Erythroblast (primary cell): ENCODE results near the gene GAGE10.
A peak's percentile ranks its signal among the peaks of the same experiment; 100 is the strongest.

ENCODE experiments used
- DNase-seq, 2 experiments: peaks; one replicate each; lab custom pipeline; 2025; lab: John Stamatoyannopoulos, UW
- GATA1 ChIP-seq: IDR thresholded peaks from 2 replicates; pipeline ENCODE4 v1.6.1; 2011; ENCODE audit warnings: low read depth, mild to moderate bottlenecking, control low read depth, low read length, moderate library complexity
- POLR2A ChIP-seq: IDR thresholded peaks from 2 replicates; pipeline ENCODE4 v1.6.1; 2011; ENCODE audit warnings: mild to moderate bottlenecking, low read length

The GAGE10 gene

DNA sequence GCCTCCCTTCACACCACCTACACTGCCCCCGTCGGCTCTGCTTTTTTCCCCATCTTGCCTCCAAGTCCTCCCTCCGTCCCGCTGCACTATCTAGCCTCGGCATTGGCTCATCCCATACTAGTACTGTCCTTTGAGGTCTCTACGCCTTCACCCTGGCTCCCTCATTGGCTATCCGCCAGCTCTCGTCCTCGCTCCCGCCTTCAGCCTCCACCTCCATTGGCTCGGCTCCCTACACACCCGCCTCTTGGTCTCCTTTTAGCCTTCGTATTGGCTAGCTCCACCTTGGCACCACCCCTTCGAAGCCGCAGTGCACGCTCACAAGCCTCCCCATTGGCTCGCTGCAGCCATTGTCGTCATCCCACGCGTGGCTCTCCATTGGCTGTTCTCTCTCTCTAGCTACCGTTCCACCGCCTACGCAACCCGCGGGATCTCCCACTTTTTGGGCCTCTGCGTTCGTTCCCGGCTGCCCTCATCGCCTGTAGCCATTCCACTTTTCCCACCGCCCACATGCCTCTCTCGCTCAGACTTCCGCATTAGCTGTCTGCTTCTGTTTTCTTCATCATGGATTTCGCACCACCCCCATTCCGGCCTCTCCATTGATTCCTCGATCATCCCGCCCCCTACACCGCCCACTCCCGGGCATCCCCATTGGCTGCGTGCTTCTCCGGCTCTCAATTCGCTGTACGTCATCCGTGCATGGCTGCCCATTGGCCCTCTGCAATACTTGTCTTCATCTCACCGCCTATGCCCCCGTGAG is 34.3 kb upstream of the GAGE10 start:
- TF ChIP-seq GATA1 (no peak), POLR2A (peak; percentile 90)
- peak; percentile 98 to 99 for DNase-seq

GRCh38 chrX:49269767-49270248 is 33.6 kb upstream of the GAGE10 start, which contains the start of gene PPP1R3F:
Gene PPP1R3F (plus strand): TSS chrX:49269793. CDS start chrX:49269870, 77 bp downstream.
- no peak for TF ChIP-seq POLR2A
- no peak for TF ChIP-seq GATA1
- no peak for DNase-seq

GRCh38 chrX:49270249-49270921 is 33.1 kb upstream of the GAGE10 start:
- no peak for TF ChIP-seq GATA1
- TF ChIP-seq POLR2A, result no peak
- peak in 1 of 2 experiments; percentile 43 for DNase-seq

- DNase-seq, result peak in 1 of 2 experiments; percentile 8
- no peak for TF ChIP-seq GATA1
- TF ChIP-seq POLR2A, result no peak
These were observed 32.1 kb upstream of the GAGE10 start for GRCh38 chrX:49271341-49271740.

DNA sequence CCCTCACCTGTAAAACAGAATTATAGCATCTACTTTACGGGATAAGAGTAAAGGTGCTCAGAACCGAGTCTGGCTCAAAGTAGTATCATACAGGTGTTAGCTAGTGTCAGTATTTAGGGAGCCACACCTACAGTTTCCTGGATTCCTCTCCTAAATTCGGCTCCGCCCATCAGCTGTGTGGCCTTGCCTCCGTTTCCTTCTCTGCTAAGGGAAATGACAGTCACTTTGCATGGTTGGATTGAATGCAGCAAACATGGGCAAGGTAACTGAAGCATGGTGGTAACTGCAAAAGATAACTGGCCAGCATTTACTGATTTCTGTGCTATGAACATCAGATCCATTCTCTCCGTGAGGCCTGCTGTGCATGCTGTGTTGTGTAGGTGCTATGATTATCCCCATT is 31.0 kb upstream of the GAGE10 start:
- no peak for DNase-seq
- TF ChIP-seq POLR2A (no peak), GATA1 (no peak)

- no peak for TF ChIP-seq POLR2A
- no peak for TF ChIP-seq GATA1
- DNase-seq, result peak; percentile 18 to 37
These were observed 30.2 kb upstream of the GAGE10 start for GRCh38 chrX:49273181-49273727.

DNA sequence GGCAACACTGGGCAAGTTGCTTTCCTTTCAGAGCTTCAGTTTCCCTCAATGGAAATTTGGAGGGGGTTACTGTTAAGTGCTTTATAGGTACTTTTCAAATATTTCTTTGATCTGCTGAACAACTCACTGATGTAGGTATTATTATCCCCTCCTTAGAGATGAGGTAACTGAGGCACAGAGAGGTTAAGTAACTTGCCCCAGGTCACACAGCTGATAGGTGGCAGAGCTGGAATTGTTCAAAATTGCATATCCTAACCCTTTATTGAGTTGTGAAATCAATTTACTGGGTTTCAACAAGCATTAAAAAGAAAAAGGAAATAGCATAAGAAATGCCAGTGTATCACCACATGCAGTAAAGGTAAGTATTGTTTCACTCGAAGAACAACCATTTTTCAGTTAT is 27.2 kb upstream of the GAGE10 start:
- TF ChIP-seq POLR2A (no peak), GATA1 (no peak)

GRCh38 chrX:49276671-49277534 is 26.5 kb upstream of the GAGE10 start:
- TF ChIP-seq GATA1 (no peak), POLR2A (no peak)
- DNase-seq, result no peak

More for the DNA sequence above, 27.2 kb upstream of the GAGE10 start:
- no peak for DNase-seq

DNA sequence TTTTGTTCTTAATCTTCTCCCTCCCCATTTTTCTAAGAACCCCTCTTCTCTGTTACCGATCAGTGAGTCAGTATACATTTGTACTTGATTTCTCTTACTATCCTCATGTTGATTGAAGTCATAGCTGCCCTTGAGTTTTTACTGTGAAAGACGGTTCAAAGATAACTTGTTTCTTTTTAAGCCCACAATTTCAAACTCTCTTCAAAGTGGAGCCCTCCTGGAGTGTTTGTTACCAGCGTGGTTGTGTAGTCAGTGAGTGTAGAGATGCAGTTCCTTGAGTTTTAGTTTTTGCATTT is 26.0 kb upstream of the GAGE10 start:
- no peak for DNase-seq
- no peak for TF ChIP-seq GATA1
- no peak for TF ChIP-seq POLR2A

- no peak for DNase-seq
- TF ChIP-seq GATA1 (no peak), POLR2A (no peak)
These were observed 25.4 kb upstream of the GAGE10 start for GRCh38 chrX:49278081-49278480.

GRCh38 chrX:49282647-49283011 is 20.8 kb upstream of the GAGE10 start:
- TF ChIP-seq GATA1 (no peak), POLR2A (no peak)
- peak in 1 of 2 experiments; percentile 6 for DNase-seq

DNA sequence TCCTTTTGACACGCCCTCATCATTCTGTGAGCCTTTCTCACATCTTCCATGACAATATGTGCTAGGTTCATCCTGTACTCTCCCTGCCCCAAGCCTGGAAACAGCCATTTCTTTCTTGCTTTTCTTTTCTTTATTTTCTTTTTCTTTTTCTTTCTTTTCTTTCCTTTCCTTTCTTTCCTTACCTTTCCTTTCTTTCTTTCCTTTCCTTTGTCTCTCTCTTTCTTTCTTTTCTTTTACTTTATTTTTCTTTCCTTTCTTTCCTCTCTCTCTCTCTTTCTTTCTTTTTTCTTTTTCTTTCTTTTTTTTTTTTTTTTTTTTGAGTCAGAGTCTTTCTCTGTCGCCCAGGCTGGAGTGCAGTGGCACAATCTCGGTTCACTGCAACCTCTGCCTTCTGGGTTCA is 19.2 kb upstream of the GAGE10 start:
- DNase-seq, result no peak
- TF ChIP-seq GATA1 (no peak), POLR2A (no peak)

- no peak for DNase-seq
- no peak for TF ChIP-seq GATA1
- no peak for TF ChIP-seq POLR2A
These were observed 17.3 kb upstream of the GAGE10 start for GRCh38 chrX:49286136-49286535.

- no peak for DNase-seq
- TF ChIP-seq POLR2A (no peak), GATA1 (no peak)
These were observed 16.9 kb upstream of the GAGE10 start for GRCh38 chrX:49286581-49286980.
